Measurements from ENCODE around the gene CNPY3.
A peak's percentile ranks its signal among the peaks of the same experiment; 100 is the strongest.

The CNPY3 gene

GRCh38 chr6:42928986-42929820 lies at the start of gene CNPY3:
CNPY3 (plus strand) TSS chr6:42929480; CDS start chr6:42929571, 91 bp downstream.
- peak within 1 kb of the TSS; percentile 85 for H3K27ac ChIP-seq (ENCODE audit: extremely low read depth, low read depth, low read length)
- POLR2A ChIA-PET: interaction anchor here (0.5 to 2.8 kb wide), 48 partner anchors 8 to 701 kb away, joined by 3 to 48 read pairs (median 6); partner anchors contain the start of genes BICRAL, CUL7, GNMT and KLC4
- H3K4me3 ChIP-seq (ENCODE audit: low read depth, low read length): peak within 1 kb of the TSS; percentile 66
- no peaks in the 10 kb centered on the region for H3K9me3 ChIP-seq (ENCODE audit: control insufficient read depth, insufficient read depth, low read depth, low read length)
- CTCF ChIA-PET: interaction anchor here (0.6 to 2.0 kb wide), 12 partner anchors 9 to 407 kb away, joined by 3 to 15 read pairs (median 4); a partner anchor contains a TSS
- peaks cover 0 to 23% of the 10 kb centered on the region in 2 experiments; a peak in 2 of 3 replicates for H3K36me3 ChIP-seq (ENCODE audit: control insufficient read depth in 2 of 2, insufficient read depth in 1 of 2, low read length in 2 of 2)
- peaks cover 3% of the 10 kb centered on the region; the same call in 1 of the 2 replicates for H3K4me1 ChIP-seq (ENCODE audit: control insufficient read depth, insufficient read depth, low read length)
- TF ChIP-seq, protein P1, sequence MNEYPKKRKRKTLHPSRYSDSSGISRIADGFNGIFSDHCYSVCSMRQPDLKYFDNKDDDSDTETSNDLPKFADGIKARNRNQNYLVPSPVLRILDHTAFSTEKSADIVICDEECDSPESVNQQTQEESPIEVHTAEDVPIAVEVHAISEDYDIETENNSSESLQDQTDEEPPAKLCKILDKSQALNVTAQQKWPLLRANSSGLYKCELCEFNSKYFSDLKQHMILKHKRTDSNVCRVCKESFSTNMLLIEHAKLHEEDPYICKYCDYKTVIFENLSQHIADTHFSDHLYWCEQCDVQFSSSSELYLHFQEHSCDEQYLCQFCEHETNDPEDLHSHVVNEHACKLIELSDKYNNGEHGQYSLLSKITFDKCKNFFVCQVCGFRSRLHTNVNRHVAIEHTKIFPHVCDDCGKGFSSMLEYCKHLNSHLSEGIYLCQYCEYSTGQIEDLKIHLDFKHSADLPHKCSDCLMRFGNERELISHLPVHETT (tag by site-specific recombination; IDR thresholded peaks at IDR 0.05): peak; percentile 75
- TF ChIP-seq ZNF24 (tag by site-specific recombination; IDR thresholded peaks at IDR 0.05) (peak; percentile 84), ZSCAN30 (tag by site-specific recombination; IDR thresholded peaks at IDR 0.05) (peak; percentile 89), ZNF670 (tag by site-specific recombination; IDR thresholded peaks at IDR 0.05; ENCODE audit: low read depth) (no peak), ZFP37 (tag by site-specific recombination; IDR thresholded peaks at IDR 0.05) (0 out of 2 replicates have a peak, but pooled peaks have one; percentile 70), ZBTB44 (tag by site-specific recombination; IDR thresholded peaks at IDR 0.05) (peak; percentile 10; the same call in 1 of the 2 replicates), PRDM2 (tag by site-specific recombination; IDR thresholded peaks at IDR 0.05; ENCODE audit: borderline replicate concordance) (no peak), ZNF114 (tag by site-specific recombination; IDR thresholded peaks at IDR 0.05) (no peak), ZSCAN16 (tag by site-specific recombination; IDR thresholded peaks at IDR 0.05) (0 out of 2 replicates have a peak, but pooled peaks have one; percentile 57), SCRT1 (tag by site-specific recombination; IDR thresholded peaks at IDR 0.05; ENCODE audit: borderline replicate concordance) (no peak), ZNF654 (tag by site-specific recombination; IDR thresholded peaks at IDR 0.05; ENCODE audit: low read depth) (no peak), ZNF362 (tag by site-specific recombination; IDR thresholded peaks at IDR 0.05) (no peak), REST (tag by site-specific recombination; IDR thresholded peaks at IDR 0.05) (peak; percentile 38; the same call in 1 of the 2 replicates), ZNF311 (tag by site-specific recombination; IDR thresholded peaks at IDR 0.05; ENCODE audit: borderline replicate concordance) (no peak), ZNF837 (tag by site-specific recombination; IDR thresholded peaks at IDR 0.05) (no peak)
- TF ChIP-seq, protein P2, sequence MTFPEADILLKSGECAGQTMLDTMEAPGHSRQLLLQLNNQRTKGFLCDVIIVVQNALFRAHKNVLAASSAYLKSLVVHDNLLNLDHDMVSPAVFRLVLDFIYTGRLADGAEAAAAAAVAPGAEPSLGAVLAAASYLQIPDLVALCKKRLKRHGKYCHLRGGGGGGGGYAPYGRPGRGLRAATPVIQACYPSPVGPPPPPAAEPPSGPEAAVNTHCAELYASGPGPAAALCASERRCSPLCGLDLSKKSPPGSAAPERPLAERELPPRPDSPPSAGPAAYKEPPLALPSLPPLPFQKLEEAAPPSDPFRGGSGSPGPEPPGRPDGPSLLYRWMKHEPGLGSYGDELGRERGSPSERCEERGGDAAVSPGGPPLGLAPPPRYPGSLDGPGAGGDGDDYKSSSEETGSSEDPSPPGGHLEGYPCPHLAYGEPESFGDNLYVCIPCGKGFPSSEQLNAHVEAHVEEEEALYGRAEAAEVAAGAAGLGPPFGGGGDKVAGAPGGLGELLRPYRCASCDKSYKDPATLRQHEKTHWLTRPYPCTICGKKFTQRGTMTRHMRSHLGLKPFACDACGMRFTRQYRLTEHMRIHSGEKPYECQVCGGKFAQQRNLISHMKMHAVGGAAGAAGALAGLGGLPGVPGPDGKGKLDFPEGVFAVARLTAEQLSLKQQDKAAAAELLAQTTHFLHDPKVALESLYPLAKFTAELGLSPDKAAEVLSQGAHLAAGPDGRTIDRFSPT (tag by site-specific recombination; IDR thresholded peaks at IDR 0.05): no peak
